Endothelial cell of umbilical vein (primary cell): ENCODE measurements around the gene OPN1SW. TPM values are rescaled to one million over a fixed set of nuclear protein-coding genes. Genes with fewer than 3 reads are reported as not detected.

Source experiments
- BruUV-seq: library from RNA; stranded (reverse); fragments of 400-500 nt; replicated peaks from 2 replicates; lab custom pipeline; 2021; lab: Mats Ljungman, UMichigan
- CTCF ChIA-PET: fragments of 300-600, 350-600 bp; sonication (Branson Sonifier 250); formaldehyde crosslinking; loops from one replicate; lab custom pipeline; 2021; ENCODE audit warnings: antibody characterized with exemption, inconsistent platforms; lab: Charles Lee
- POLR2A ChIA-PET: fragments of 300-600, 350-600 bp; sonication (Branson Sonifier 250); formaldehyde crosslinking; loops from one replicate; lab custom pipeline; 2021; ENCODE audit warnings: antibody characterized with exemption, inconsistent platforms; lab: Charles Lee
- DNase-seq: peaks from one replicate; pipeline ENCODE4 v3.0.0-alpha.2; 2011; ENCODE audit warnings: low read depth, low spot score
- FAIRE-seq: peaks from 2 replicates; lab custom pipeline; 2011; peaks lifted over from hg19 to GRCh38; lab: Jason Lieb, UNC
- H2AFZ ChIP-seq: 2 replicates; pipeline ENCODE4 v1.6.0; 2012; ENCODE audit warnings: low read depth, low read length, control low read depth, inconsistent platforms
- H3K27ac ChIP-seq: 2 replicates; pipeline ENCODE4 v1.5.1; 2011; ENCODE audit warnings: low read depth, mild to moderate bottlenecking, control low read depth, low read length, moderate library complexity; ENCODE audit not compliant: insufficient read depth
- H3K27me3 ChIP-seq, 2 experiments: 2 replicates each; pipeline versions ENCODE4 v1.6.0 to v1.6.1; 2011; ENCODE audit warnings: low read length in 2 of 2, mixed read lengths in 1 of 2; ENCODE audit not compliant: control insufficient read depth in 2 of 2, insufficient read depth in 2 of 2
- H3K36me3 ChIP-seq, 2 experiments: 2 replicates in 1 of 2; 3 replicates in 1 of 2; pipeline ENCODE4 v1.5.1; 2011; ENCODE audit warnings: low read length in 2 of 2, mild to moderate bottlenecking in 1 of 2, moderate library complexity in 1 of 2; ENCODE audit not compliant: control insufficient read depth in 2 of 2, insufficient read depth in 2 of 2; ENCODE audit errors: extremely low read depth in 1 of 2
- H3K4me1 ChIP-seq: 3 replicates; pipeline ENCODE4 v1.5.1; 2011; ENCODE audit warnings: mild to moderate bottlenecking, low read length; ENCODE audit not compliant: control insufficient read depth, insufficient read depth; ENCODE audit errors: extremely low read depth
- H3K4me2 ChIP-seq: 2 replicates; pipeline ENCODE4 v1.6.1; 2011; ENCODE audit warnings: low read length, control low read depth, mixed read lengths; ENCODE audit not compliant: insufficient read depth
- H3K4me3 ChIP-seq, 3 experiments: fragments of 200-600 bp in 1 of 3; sonication (generic), shearing (Covaris generic) in 1 of 3; replicated peaks in 1 of 3; 2 replicates each; pipeline ENCODE4 v1.5.1; 2011 to 2016; ENCODE audit warnings: control low read depth in 3 of 3, low read length in 3 of 3, mild to moderate bottlenecking in 2 of 3, inconsistent platforms in 1 of 3, low read depth in 1 of 3, moderate library complexity in 1 of 3; ENCODE audit not compliant: insufficient read depth in 1 of 3
- H3K79me2 ChIP-seq: 2 replicates; pipeline ENCODE4 v1.6.0; 2012; ENCODE audit warnings: low read length, inconsistent platforms; ENCODE audit not compliant: control insufficient read depth, insufficient read depth
- H3K9ac ChIP-seq: replicated peaks from 2 replicates; pipeline ENCODE3; 2011; ENCODE audit warnings: low read length, control low read depth; ENCODE audit not compliant: insufficient read depth; ENCODE audit errors: extremely low read depth
- H3K9me1 ChIP-seq: replicated peaks from 3 replicates; pipeline ENCODE4 v1.6.0; 2011; ENCODE audit warnings: mild to moderate bottlenecking, low read length; ENCODE audit not compliant: control insufficient read depth, insufficient read depth; ENCODE audit errors: extremely low read depth
- H3K9me3 ChIP-seq: replicated peaks from 2 replicates; pipeline ENCODE4 v1.5.1; 2012; ENCODE audit warnings: low read length, inconsistent platforms; ENCODE audit not compliant: control insufficient read depth, insufficient read depth
- H4K20me1 ChIP-seq: replicated peaks from 2 replicates; pipeline ENCODE3; 2011; ENCODE audit warnings: mild to moderate bottlenecking, low read length; ENCODE audit not compliant: control insufficient read depth, insufficient read depth; ENCODE audit errors: extremely low read depth
- EZH2 ChIP-seq: IDR thresholded peaks from 2 replicates; pipeline ENCODE4 v1.6.1; 2012; ENCODE audit warnings: borderline replicate concordance, low read depth, mild to moderate bottlenecking, moderate library complexity, low read length, inconsistent platforms; ENCODE audit not compliant: severe bottlenecking
- FOS ChIP-seq: IDR thresholded peaks from 2 replicates; pipeline ENCODE4 v1.6.1; 2011; ENCODE audit warnings: mild to moderate bottlenecking, low read length, moderate library complexity, borderline replicate concordance; ENCODE audit not compliant: insufficient read depth
- GATA2 ChIP-seq: IDR thresholded peaks from 2 replicates; pipeline ENCODE4 v1.7.0; 2011; ENCODE audit warnings: low read depth, mild to moderate bottlenecking, moderate library complexity, mixed read lengths, low read length; ENCODE audit not compliant: insufficient read length, insufficient read depth
- JUN ChIP-seq: IDR thresholded peaks from 2 replicates; pipeline ENCODE4 v1.6.1; 2011; ENCODE audit warnings: borderline replicate concordance, low read depth; ENCODE audit not compliant: insufficient read length, insufficient read depth
- MYC ChIP-seq: IDR thresholded peaks from one replicate; pipeline ENCODE4 v1.6.1; 2011; ENCODE audit warnings: mild to moderate bottlenecking, low read depth, low read length
- POLR2A ChIP-seq: IDR thresholded peaks from 2 replicates; pipeline ENCODE4 v1.6.1; 2012; ENCODE audit warnings: low read depth, mild to moderate bottlenecking, control low read depth, low read length
- POLR2AphosphoS5 ChIP-seq: IDR thresholded peaks from 2 replicates; pipeline ENCODE4 v1.6.1; 2012; ENCODE audit warnings: low read depth, mild to moderate bottlenecking, control low read depth, low read length, moderate library complexity; ENCODE audit not compliant: insufficient read depth
- dilution Hi-C: fragments of 300-500 bp; cut with MboI; formaldehyde crosslinking; loops from one replicate; pipeline ENCODE4 v1.15.0; 2019; ENCODE audit warnings: low sequenced_read_pairs; ENCODE audit not compliant: extremely low pct_ligation_motif_present
- intact Hi-C: fragments of 100-400 bp; cut with micrococcal nuclease; formaldehyde crosslinking; loops from one replicate; pipeline ENCODE4 v1.10.0; 2022
- polyA plus RNA-seq, 4 experiments: library from polyadenylated mRNA; depleted of rRNA in 3 of 4; stranded (reverse) in 3 of 4; unstranded in 1 of 4; fragments of >200 nt; gene quantifications; 2 replicates each; pipeline versions ENCODE4 v1.2.1 to v1.2.3, GENCODE V29; 2011 to 2012; ENCODE audit warnings: missing spikeins in 1 of 4
- total RNA-seq: library from RNA; stranded (reverse); gene quantifications from 2 replicates; pipeline ENCODE4 v1.2.3, GENCODE V29; 2021
- TF ChIP-seq, protein P1 (sequence below), 2 donors: IDR thresholded peaks; 1 replicate in 1 of 2; 2 replicates in 1 of 2; pipeline ENCODE4 v1.5.1; 2011; ENCODE audit warnings: low read length in 2 of 2, mild to moderate bottlenecking in 2 of 2, moderate library complexity in 2 of 2, control low read depth in 1 of 2, inconsistent platforms in 1 of 2, low read depth in 1 of 2; ENCODE audit not compliant: insufficient read depth in 1 of 2; ENCODE audit errors: extremely low read depth in 1 of 2
- TF ChIP-seq, protein P2 (sequence below): IDR thresholded peaks from 2 replicates; pipeline ENCODE4 v1.6.1; 2011; ENCODE audit not compliant: insufficient read depth, insufficient read length

The OPN1SW gene
- total and polyA plus RNA-seq, 2 donors (not counting 3 experiments of a cell fraction or from before 2014, with no cell fraction given) = not detected

DNA sequence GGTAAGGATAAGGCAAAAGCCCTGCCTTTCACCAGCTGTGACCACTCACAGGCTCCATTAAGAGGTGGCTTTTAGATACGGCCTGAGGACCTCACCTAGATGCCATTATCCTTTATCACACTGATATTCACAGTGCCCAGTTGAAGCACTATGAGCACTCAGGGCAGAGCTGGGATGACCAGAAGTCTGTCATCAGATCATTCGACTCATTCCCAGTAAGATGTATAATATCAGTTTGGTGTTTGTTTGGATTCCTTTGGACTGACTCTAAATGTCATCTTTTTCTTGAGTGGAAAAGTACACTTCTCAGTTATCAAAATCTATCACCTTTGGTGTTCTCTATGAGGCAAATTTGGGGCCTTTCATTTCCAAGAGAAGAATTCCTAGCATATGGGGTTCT lies 34.9 kb upstream of the OPN1SW start:
- Histone ChIP-seq H3K9ac (no peak overlapping the region), H3K36me3 (no peaks in the 10 kb centered on the region), H3K27ac (no peak overlapping the region), H3K9me1 (no peaks in the 10 kb centered on the region), H3K4me2 (no peak overlapping the region), H4K20me1 (no peaks in the 10 kb centered on the region), H3K9me3 (no peaks in the 10 kb centered on the region), H3K4me3 (no peak overlapping the region), H3K27me3 (peaks cover 5 to 12% of the 10 kb centered on the region in 2 experiments), H3K4me1 (no peaks in the 10 kb centered on the region), H3K79me2 (no peaks in the 10 kb centered on the region), H2AFZ (no peak overlapping the region)
- TF ChIP-seq, protein P1, sequence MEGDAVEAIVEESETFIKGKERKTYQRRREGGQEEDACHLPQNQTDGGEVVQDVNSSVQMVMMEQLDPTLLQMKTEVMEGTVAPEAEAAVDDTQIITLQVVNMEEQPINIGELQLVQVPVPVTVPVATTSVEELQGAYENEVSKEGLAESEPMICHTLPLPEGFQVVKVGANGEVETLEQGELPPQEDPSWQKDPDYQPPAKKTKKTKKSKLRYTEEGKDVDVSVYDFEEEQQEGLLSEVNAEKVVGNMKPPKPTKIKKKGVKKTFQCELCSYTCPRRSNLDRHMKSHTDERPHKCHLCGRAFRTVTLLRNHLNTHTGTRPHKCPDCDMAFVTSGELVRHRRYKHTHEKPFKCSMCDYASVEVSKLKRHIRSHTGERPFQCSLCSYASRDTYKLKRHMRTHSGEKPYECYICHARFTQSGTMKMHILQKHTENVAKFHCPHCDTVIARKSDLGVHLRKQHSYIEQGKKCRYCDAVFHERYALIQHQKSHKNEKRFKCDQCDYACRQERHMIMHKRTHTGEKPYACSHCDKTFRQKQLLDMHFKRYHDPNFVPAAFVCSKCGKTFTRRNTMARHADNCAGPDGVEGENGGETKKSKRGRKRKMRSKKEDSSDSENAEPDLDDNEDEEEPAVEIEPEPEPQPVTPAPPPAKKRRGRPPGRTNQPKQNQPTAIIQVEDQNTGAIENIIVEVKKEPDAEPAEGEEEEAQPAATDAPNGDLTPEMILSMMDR (IDR thresholded peaks at IDR 0.05; ENCODE audit: extremely low read depth in 1 of 2, insufficient read depth in 1 of 2, low read depth in 1 of 2, low read length in 2 of 2) = no peak
- TF ChIP-seq EZH2 (no peak), POLR2AphosphoS5 (no peak), FOS (no peak), GATA2 (no peak), MYC (no peak), JUN (no peak), POLR2A (no peak)
- TF ChIP-seq, protein P2, sequence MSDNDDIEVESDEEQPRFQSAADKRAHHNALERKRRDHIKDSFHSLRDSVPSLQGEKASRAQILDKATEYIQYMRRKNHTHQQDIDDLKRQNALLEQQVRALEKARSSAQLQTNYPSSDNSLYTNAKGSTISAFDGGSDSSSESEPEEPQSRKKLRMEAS = no peak
- dilution Hi-C loops (no loop called here), intact Hi-C loops (no loop called here)
- ChIA-PET POLR2A (no interaction called here), CTCF (interaction anchor here (1.0 to 1.4 kb wide), 2 partner anchors 10 to 37 kb away, joined by 3 read pairs; no protein-coding TSS in a partner anchor)
- DNase-seq (no peak), FAIRE-seq (no peak)
- BruUV-seq = no TSS peak
